SU-DHL-6 (cell line): ENCODE measurements around the gene BTBD9.

Experiments
- H2AFZ ChIP-seq: fragments of 200-600 bp; sonication (generic); 2 replicates; pipeline ENCODE4 v1.6.1; 2014; ENCODE audit warnings: low read depth, mild to moderate bottlenecking, moderate library complexity, mixed read lengths, antibody characterized with exemption, low read length; ENCODE audit not compliant: severe bottlenecking
- H3F3A ChIP-seq: fragments of 200-600 bp; shearing (Covaris generic); 2 replicates; pipeline ENCODE4 v1.6.0; 2016; ENCODE audit warnings: antibody characterized with exemption, mild to moderate bottlenecking; ENCODE audit not compliant: insufficient read depth
- H3K27ac ChIP-seq: fragments of 200-600 bp; sonication (generic); 2 replicates; pipeline ENCODE4 v1.5.1; 2016; ENCODE audit warnings: low read depth, mild to moderate bottlenecking, low read length, moderate library complexity, mixed read lengths
- H3K27me3 ChIP-seq: fragments of 200-600 bp; sonication (generic), shearing (Covaris generic); 2 replicates; pipeline ENCODE4 v1.6.0; 2014; ENCODE audit warnings: mild to moderate bottlenecking, low read length
- H3K36me3 ChIP-seq: fragments of 200-600 bp; sonication (generic); 2 replicates; pipeline ENCODE4 v1.6.1; 2014; ENCODE audit warnings: mild to moderate bottlenecking, low read length, mixed read lengths
- H3K4me2 ChIP-seq: fragments of 300-600, 200-600 bp; shearing (Covaris generic), sonication (generic); 2 replicates; pipeline ENCODE4 v1.6.0; 2014; ENCODE audit warnings: low read length, low read depth, mild to moderate bottlenecking; ENCODE audit not compliant: poor library complexity, severe bottlenecking
- H3K4me3 ChIP-seq: fragments of 200-600 bp; sonication (generic); 2 replicates; pipeline ENCODE4 v1.5.1; 2014; ENCODE audit warnings: antibody characterized with exemption, low read length, mild to moderate bottlenecking, mixed read lengths; ENCODE audit not compliant: insufficient read depth, poor library complexity, severe bottlenecking
- H3K79me2 ChIP-seq: fragments of 200-600 bp; sonication (generic); 2 replicates; pipeline ENCODE4 v1.6.1; 2014; ENCODE audit warnings: mild to moderate bottlenecking, low read length, moderate library complexity; ENCODE audit not compliant: insufficient read depth
- H3K9ac ChIP-seq: fragments of 200-600 bp; sonication (generic); 2 replicates; pipeline ENCODE4 v1.7.0; 2014; ENCODE audit warnings: mild to moderate bottlenecking, low read length
- H3K9me2 ChIP-seq: fragments of 200-600 bp; sonication (generic); replicated peaks from 2 replicates; pipeline ENCODE4 v1.6.1; 2014; ENCODE audit warnings: low read length; ENCODE audit not compliant: insufficient read depth
- H3K9me3 ChIP-seq: fragments of 200-600 bp; sonication (generic); 2 replicates; pipeline ENCODE4 v1.6.1; 2014; ENCODE audit warnings: low read length, mixed read lengths; ENCODE audit not compliant: insufficient read depth
- H4K20me1 ChIP-seq: fragments of 200-600 bp; sonication (generic); 2 replicates; pipeline ENCODE4 v1.6.1; 2014; ENCODE audit warnings: low read depth, mild to moderate bottlenecking, antibody characterized with exemption, low read length, moderate library complexity, mixed read lengths
- EZH2phosphoT487 ChIP-seq: fragments of 200-600 bp; sonication (generic), shearing (Covaris generic); conservative IDR thresholded peaks from 2 replicates; pipeline ENCODE4 v1.6.1; 2018; ENCODE audit warnings: mild to moderate bottlenecking, antibody characterized with exemption, low read length, moderate library complexity, mixed read lengths
- TF ChIP-seq, protein P1 (sequence below): fragments of 200-600 bp; sonication (generic); IDR thresholded peaks from one replicate; pipeline ENCODE4 v1.5.1; 2017; ENCODE audit warnings: antibody characterized with exemption, mild to moderate bottlenecking, low read length, moderate library complexity; ENCODE audit not compliant: insufficient read depth, poor library complexity, severe bottlenecking

BTBD9 gene

DNA sequence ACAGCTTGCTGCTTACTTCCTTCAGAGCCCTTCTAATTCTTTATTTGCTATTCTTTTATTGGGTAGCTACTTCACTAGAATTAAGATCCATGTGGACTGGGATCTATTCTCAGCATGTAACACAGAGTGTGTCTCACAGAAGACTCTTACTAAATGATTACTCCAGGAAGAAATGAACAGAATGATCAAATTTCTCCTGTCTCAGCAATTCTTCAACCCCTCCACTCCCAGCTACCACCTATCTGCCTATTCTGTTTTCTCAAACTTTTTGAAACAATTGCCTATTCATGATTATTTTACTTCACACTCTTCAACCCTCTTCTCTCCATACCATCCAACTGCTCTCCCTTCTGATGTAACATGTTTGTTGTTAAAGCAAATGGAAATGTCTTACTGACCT lies 132.6 kb downstream of the BTBD9 start:
- no peak overlapping the region for H3K4me2 ChIP-seq
- H3K27me3 ChIP-seq: no peaks in the 10 kb centered on the region
- H3K4me3 ChIP-seq: no peak overlapping the region
- H2AFZ ChIP-seq: no peak overlapping the region
- no peaks in the 10 kb centered on the region for H3K79me2 ChIP-seq
- H3K9me3 ChIP-seq: no peaks in the 10 kb centered on the region
- H3K9ac ChIP-seq: no peak overlapping the region
- no peaks in the 10 kb centered on the region for H3K36me3 ChIP-seq
- no peaks in the 10 kb centered on the region for H3K9me2 ChIP-seq
- no peaks in the 10 kb centered on the region for H4K20me1 ChIP-seq
- no peak overlapping the region for H3K27ac ChIP-seq
- H3F3A ChIP-seq: no peaks in the 10 kb centered on the region
- TF ChIP-seq, protein P1, sequence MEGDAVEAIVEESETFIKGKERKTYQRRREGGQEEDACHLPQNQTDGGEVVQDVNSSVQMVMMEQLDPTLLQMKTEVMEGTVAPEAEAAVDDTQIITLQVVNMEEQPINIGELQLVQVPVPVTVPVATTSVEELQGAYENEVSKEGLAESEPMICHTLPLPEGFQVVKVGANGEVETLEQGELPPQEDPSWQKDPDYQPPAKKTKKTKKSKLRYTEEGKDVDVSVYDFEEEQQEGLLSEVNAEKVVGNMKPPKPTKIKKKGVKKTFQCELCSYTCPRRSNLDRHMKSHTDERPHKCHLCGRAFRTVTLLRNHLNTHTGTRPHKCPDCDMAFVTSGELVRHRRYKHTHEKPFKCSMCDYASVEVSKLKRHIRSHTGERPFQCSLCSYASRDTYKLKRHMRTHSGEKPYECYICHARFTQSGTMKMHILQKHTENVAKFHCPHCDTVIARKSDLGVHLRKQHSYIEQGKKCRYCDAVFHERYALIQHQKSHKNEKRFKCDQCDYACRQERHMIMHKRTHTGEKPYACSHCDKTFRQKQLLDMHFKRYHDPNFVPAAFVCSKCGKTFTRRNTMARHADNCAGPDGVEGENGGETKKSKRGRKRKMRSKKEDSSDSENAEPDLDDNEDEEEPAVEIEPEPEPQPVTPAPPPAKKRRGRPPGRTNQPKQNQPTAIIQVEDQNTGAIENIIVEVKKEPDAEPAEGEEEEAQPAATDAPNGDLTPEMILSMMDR: no peak
- TF ChIP-seq EZH2phosphoT487: no peak

DNA sequence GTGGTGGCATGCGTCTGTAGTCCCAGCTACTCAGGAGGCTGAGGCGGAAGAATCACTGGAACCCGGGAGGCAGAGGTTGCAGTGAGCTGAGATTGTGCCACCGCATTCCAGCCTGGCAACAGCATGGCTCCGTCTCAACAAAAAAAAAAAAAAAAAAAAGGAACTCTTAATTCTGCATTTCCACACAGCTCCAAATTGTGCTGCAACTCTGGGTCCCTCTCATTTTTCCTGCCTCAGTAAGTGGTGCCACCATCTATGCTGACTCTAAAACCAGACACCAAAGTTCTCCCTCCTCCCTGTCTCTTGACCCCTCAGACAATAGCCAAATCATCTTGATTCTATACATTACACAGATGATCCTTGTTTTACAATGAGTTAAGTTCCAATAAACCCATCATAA lies 133.9 kb downstream of the BTBD9 start:
- Histone ChIP-seq H3K9me3 (no peaks in the 10 kb centered on the region), H3K4me2 (no peak overlapping the region), H3K36me3 (no peaks in the 10 kb centered on the region), H3K4me3 (no peak overlapping the region), H2AFZ (no peak overlapping the region), H3K9me2 (no peaks in the 10 kb centered on the region), H3K27ac (no peak overlapping the region), H3F3A (no peaks in the 10 kb centered on the region), H4K20me1 (no peaks in the 10 kb centered on the region), H3K27me3 (no peaks in the 10 kb centered on the region), H3K9ac (no peak overlapping the region), H3K79me2 (no peaks in the 10 kb centered on the region)
- TF ChIP-seq, protein P1: no peak
- no peak for TF ChIP-seq EZH2phosphoT487

DNA sequence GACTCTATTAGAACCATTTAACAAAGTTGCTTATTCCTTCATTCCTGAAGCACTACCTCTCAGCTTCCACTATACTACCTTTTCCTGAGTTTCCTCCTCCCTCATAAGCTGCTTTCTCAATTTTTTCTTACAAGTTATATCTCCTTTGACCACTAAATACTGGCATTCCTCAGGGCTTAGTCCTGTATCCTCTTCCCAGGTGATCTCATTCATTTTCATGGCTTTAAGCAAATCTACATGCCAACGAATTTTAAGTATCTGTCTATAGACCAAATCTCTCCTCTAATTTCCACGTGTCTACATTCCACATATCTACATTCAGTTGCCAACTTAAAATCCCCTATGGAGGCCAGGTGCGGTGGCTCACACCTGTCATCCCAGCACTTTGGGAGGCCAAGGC lies 134.7 kb downstream of the BTBD9 start:
- H3K4me2 ChIP-seq: no peak overlapping the region
- no peak overlapping the region for H3K27ac ChIP-seq
- no peak overlapping the region for H2AFZ ChIP-seq
- no peak overlapping the region for H3K4me3 ChIP-seq
- H3K9me3 ChIP-seq: no peaks in the 10 kb centered on the region
- H3F3A ChIP-seq: no peaks in the 10 kb centered on the region
- H3K27me3 ChIP-seq: no peaks in the 10 kb centered on the region
- no peaks in the 10 kb centered on the region for H4K20me1 ChIP-seq
- H3K9ac ChIP-seq: no peak overlapping the region
- H3K36me3 ChIP-seq: no peaks in the 10 kb centered on the region
- H3K79me2 ChIP-seq: no peaks in the 10 kb centered on the region
- TF ChIP-seq, protein P1: no peak
- TF ChIP-seq EZH2phosphoT487: no peak
- H3K9me2 ChIP-seq: no peaks in the 10 kb centered on the region
